Heart left ventricle (tissue), 16 donors: ENCODE results near the gene RANBP3. TPM values are rescaled to one million over a fixed set of nuclear protein-coding genes. Genes with fewer than 3 reads are reported as not detected.

ENCODE experiments used
- ATAC-seq, 4 donors: fragments of 200-7000 bp; cut with Tn5 transposase; one replicate each; pipeline ENCODE4 v1.9.1; 2020 to 2022; ENCODE audit warnings: moderate library complexity in 4 of 4, mild to moderate bottlenecking in 3 of 4, moderate number of reproducible peaks in 1 of 4
- DNase-seq, 5 donors: peaks; one replicate each; pipeline ENCODE4 v3.0.0-alpha.2; 2020
- H3K27ac ChIP-seq, 12 donors: fragments of 200-600 bp; sonication (generic) in 4 of 12; one replicate each; pipeline versions ENCODE4 v1.5.0 to v1.8.0; 2016 to 2022; ENCODE audit warnings: mild to moderate bottlenecking in 2 of 12
- H3K27me3 ChIP-seq, 9 donors: fragments of 200-600 bp; sonication (generic) in 2 of 9; one replicate each; pipeline versions ENCODE4 v1.5.1 to v1.8.0; 2016 to 2022; ENCODE audit warnings: mild to moderate bottlenecking in 3 of 9
- H3K36me3 ChIP-seq, 9 donors: fragments of 200-600 bp; sonication (generic) in 2 of 9; one replicate each; pipeline versions ENCODE4 v1.5.0 to v1.8.0; 2018 to 2022; ENCODE audit warnings: mild to moderate bottlenecking in 2 of 9
- H3K4me1 ChIP-seq, 12 donors: fragments of 200-600 bp; sonication (generic) in 4 of 12; one replicate each; pipeline versions ENCODE4 v1.5.0 to v1.8.0; 2016 to 2022; ENCODE audit warnings: mild to moderate bottlenecking in 3 of 12
- H3K4me3 ChIP-seq, 12 donors: fragments of 200-600 bp; sonication (generic) in 4 of 12; one replicate each; pipeline versions ENCODE4 v1.5.0 to v1.8.0; 2017 to 2022; ENCODE audit warnings: mild to moderate bottlenecking in 9 of 12, moderate library complexity in 4 of 12
- H3K9me3 ChIP-seq, 12 donors: fragments of 200-600 bp; sonication (generic) in 4 of 12; one replicate each; pipeline versions ENCODE4 v1.5.0 to v1.8.0; 2016 to 2022; ENCODE audit warnings: mild to moderate bottlenecking in 1 of 12
- POLR2A ChIP-seq, 2 donors: fragments of 450-650 bp; IDR thresholded peaks; one replicate each; pipeline ENCODE4 v1.6.1; 2017; ENCODE audit warnings: antibody characterized with exemption in 2 of 2, mild to moderate bottlenecking in 2 of 2, moderate library complexity in 2 of 2
- WGBS, 4 donors: extraction: QIAGEN DNeasy Blood & Tissue Kit in 2 of 4; methylation state at CpG; one replicate each; pipeline versions ENCODE4 v1.1.5 to v1.1.7; 2013 to 2018; 5-methylcytosine and 5-hydroxymethylcytosine counted together
- intact Hi-C, 10 donors: fragments of 100-400 bp; cut with DNase I; formaldehyde crosslinking; loops; one replicate each; pipeline versions ENCODE4 v1.11.1 to v1.14.2; 2022
- polyA plus RNA-seq, 2 donors: library from polyadenylated mRNA; stranded (reverse); fragments of 200-250 nt; gene quantifications; one replicate each; pipeline ENCODE4 v1.2.3, GENCODE V29; 2013
- total RNA-seq, 9 donors: library from RNA; depleted of rRNA in 2 of 9; stranded (reverse); fragments of >200 nt in 2 of 9; fragmentation: NEBNext Ultra II Directional in 3 of 9; extraction: Animal tissue kit (Norgen Biotek cat#: 25700) in 3 of 9; gene quantifications; one replicate each; pipeline versions ENCODE4 v1.1.0 to v1.2.4, GENCODE V29; 2016 to 2023
- TF ChIP-seq, protein P1 (sequence below), 12 donors: fragments of 200-600 bp; sonication (generic) in 4 of 12; IDR thresholded peaks; one replicate each; pipeline versions ENCODE4 v1.5.0 to v1.8.0; 2018 to 2022; ENCODE audit warnings: antibody characterized with exemption in 12 of 12, mild to moderate bottlenecking in 5 of 12
- donor health status: ischemic (EF 13 %, LVEDD 7.1; RV severe dilation, severe dysfunction).
- donor health status: healthy with polysubstance abuse.
- donor health status: DM: no; HTN: yes; CAD: no.
- donor health status: DM: no; HTN: no; CAD: no.
- donor health status: ischemic (EF 25% LVEDD 6.9; RV normal size, moderate dysfunction).
- donor health status: ischemic (EF 25% LVEDD 5.7; RV mildly dilated, moderate dysfunction).
- donor health status: healthy.
- donor health status: DM: yes; HTN: yes; CAD: no.
- donor health status: ischemic (EF 35%, LVEDD 5.7; RV mildly dilated, moderate dysfunction).
- donor health status: nonischemic (EF 11% LVEDD 7.7; RV severe dilation, severe dysfunction).
- donor health status: DM: yes; HTN: yes; CAD: no.
- donor health status: PGD.
- donor health status: ischemic (EF 29% LVEDD 5.4; RV normal size, mild dysfunction).
- donor health status: nonischemic (EF 23%, LVEDD 6.1; RV moderate dilation, normal function).

Gene RANBP3
- total and polyA plus RNA-seq, 11 donors = 29.4 to 80.7 (median 58.0) TPM

DNA sequence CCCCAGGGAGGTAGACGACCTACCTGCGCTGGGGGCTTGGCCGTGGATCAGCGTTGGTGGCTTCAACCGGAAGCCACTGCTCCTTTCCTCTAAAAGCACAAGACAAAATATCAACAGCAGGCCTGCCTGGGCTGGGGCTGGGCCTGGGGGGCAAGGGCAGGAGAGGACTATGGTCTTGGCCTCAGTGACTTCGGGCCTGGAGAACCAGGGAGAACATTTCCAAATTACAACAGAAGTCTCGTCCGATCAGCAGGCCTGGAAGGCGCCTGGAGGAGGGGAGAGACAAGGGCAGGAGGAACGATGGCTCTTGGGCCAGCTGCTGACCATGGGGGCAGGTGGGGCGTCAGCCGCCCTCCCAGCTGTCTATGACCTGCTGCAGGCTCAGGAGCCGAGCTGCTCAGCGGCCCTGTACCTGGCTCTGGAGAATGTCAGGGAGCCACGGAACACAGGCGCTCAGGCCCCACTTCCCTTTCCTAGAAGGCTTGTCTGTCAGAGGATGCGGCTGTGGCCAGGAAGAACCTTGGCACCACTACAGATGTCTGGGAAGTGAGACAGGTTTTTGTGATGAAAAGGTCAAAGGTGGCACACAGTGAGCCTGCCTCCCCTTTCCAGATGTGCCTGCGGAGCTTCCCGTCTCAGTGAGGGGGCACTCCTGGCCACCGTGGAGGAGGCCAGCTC lies 44.4 kb downstream of the RANBP3 start:
- H3K36me3 ChIP-seq = peaks cover 0 to 84% (median 62%) of the 10 kb centered on the region in 9 donors
- intact Hi-C loops = no loop called here
- ATAC-seq (no peak), DNase-seq (no peak)
- 70 to 79% (median 73%) methylated on average over 19 to 20 of the region's 20 CpGs for WGBS, 4 donors
- peak overlapping the region in 4 of 12 donors; percentile 1 to 69 (median 38) for H3K27ac ChIP-seq
- H3K27me3 ChIP-seq = no peaks in the 10 kb centered on the region
- H3K4me1 ChIP-seq = peaks cover 2 to 42% (median 20%) of the 10 kb centered on the region in 12 donors
- no peaks in the 10 kb centered on the region for H3K9me3 ChIP-seq
- H3K4me3 ChIP-seq = no peak overlapping the region
- TF ChIP-seq, protein P1, sequence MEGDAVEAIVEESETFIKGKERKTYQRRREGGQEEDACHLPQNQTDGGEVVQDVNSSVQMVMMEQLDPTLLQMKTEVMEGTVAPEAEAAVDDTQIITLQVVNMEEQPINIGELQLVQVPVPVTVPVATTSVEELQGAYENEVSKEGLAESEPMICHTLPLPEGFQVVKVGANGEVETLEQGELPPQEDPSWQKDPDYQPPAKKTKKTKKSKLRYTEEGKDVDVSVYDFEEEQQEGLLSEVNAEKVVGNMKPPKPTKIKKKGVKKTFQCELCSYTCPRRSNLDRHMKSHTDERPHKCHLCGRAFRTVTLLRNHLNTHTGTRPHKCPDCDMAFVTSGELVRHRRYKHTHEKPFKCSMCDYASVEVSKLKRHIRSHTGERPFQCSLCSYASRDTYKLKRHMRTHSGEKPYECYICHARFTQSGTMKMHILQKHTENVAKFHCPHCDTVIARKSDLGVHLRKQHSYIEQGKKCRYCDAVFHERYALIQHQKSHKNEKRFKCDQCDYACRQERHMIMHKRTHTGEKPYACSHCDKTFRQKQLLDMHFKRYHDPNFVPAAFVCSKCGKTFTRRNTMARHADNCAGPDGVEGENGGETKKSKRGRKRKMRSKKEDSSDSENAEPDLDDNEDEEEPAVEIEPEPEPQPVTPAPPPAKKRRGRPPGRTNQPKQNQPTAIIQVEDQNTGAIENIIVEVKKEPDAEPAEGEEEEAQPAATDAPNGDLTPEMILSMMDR (IDR thresholded peaks at IDR 0.05) = no peak
- no peak for TF ChIP-seq POLR2A (IDR thresholded peaks at IDR 0.05)

DNA sequence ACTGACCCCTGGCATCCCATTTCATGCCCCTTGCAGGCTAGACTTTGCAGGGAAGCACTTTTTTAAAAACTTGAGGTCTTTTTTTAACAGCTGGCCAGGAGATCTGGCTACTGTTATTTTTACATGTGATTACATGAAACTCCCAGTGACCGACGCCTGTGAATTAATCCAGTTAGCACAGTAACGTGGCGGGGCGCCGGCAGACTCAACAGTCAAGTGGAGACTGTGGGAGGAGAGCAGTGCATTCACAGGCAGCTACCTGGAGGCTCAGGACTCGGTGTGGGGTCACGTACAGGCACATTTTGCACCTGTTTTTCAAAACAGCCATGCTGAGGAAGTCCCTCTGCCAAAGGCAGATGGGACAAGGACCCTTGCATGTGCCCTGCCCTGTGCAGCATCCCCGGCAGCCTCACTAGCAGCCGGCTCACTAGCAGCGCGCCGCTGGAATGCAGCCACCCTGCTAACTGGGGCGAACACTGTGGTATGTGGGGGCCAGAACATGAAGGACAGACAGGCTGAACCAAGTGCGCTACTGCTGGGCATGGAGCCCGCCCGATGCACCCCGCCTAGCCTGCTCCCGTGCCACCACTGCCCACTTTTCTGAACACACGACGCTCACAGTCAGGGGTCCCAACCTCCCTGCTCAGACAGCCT lies 45.2 kb downstream of the RANBP3 start:
- no peaks in the 10 kb centered on the region for H3K9me3 ChIP-seq
- no peak for ATAC-seq
- no peak overlapping the region for H3K4me3 ChIP-seq
- H3K36me3 ChIP-seq = peaks cover 0 to 88% (median 67%) of the 10 kb centered on the region in 9 donors
- peak overlapping the region in 1 of 12 donors; percentile 61 for H3K27ac ChIP-seq
- H3K4me1 ChIP-seq = peaks cover 2 to 47% (median 22%) of the 10 kb centered on the region in 12 donors
- intact Hi-C loops = no loop called here
- no peak for DNase-seq
- H3K27me3 ChIP-seq = no peaks in the 10 kb centered on the region
- WGBS, 4 donors = 93 to 96% (median 95%) methylated on average over 18 to 21 of the region's 21 CpGs
- TF ChIP-seq, protein P1 (IDR thresholded peaks at IDR 0.05) = no peak
- no peak for TF ChIP-seq POLR2A (IDR thresholded peaks at IDR 0.05)

DNA sequence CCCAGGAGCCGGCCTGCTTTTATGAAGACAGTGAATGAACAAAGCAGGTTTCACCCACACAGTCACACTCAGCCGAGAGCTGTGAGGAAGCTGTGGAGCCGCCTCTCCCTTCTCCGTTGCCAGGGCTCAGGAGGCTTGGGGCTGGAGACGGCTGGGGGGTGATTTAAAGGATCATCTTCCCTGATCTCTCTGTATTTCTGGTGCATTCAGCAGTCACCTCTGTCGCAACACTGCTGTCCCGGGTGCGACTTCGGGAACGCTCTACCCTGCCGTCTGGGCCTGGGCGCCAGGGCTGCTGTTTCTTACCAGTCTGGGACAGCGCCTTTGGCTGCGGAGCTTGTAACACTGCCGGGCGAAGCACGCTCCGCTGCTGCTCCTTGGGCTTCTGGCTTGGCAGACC lies 45.8 kb downstream of the RANBP3 start:
- Histone ChIP-seq H3K36me3 (peaks cover 0 to 90% (median 70%) of the 10 kb centered on the region in 9 donors), H3K9me3 (no peaks in the 10 kb centered on the region), H3K27ac (peak overlapping the region in 1 of 12 donors; percentile 61), H3K4me3 (no peak overlapping the region), H3K27me3 (no peaks in the 10 kb centered on the region), H3K4me1 (peaks cover 5 to 52% (median 27%) of the 10 kb centered on the region in 12 donors)
- intact Hi-C loops = no loop called here
- 97 to 98% (median 98%) methylated on average over 15 to 18 of the region's 18 CpGs for WGBS, 4 donors
- no peak for ATAC-seq
- TF ChIP-seq, protein P1 (IDR thresholded peaks at IDR 0.05) = no peak
- no peak for TF ChIP-seq POLR2A (IDR thresholded peaks at IDR 0.05)
- no peak for DNase-seq

DNA sequence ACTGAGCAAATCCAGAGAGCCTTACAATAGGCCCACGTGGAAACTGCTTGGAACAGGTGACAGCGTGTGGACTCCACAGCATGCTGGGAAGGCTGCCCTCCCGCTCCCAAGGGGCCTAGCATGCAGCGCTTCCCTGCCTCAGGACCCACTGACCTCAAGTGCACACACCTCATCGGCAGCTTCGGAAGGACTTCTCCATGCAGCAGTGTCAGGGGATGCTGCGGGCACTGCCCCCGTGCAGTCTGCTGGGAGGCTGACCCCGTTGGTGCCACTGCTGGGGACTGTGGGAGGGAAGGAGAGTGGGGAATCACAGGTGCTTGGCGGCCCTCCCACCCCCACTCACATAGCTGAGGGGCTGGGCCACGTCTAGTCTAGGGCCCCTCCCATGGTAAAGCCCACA lies 46.7 kb downstream of the RANBP3 start:
- intact Hi-C loops = no loop called here
- no peak overlapping the region for H3K4me3 ChIP-seq
- TF ChIP-seq, protein P1 (IDR thresholded peaks at IDR 0.05) = no peak
- no peak for TF ChIP-seq POLR2A (IDR thresholded peaks at IDR 0.05)
- DNase-seq (no peak), ATAC-seq (no peak)
- peaks cover 0 to 94% (median 72%) of the 10 kb centered on the region in 9 donors for H3K36me3 ChIP-seq
- H3K4me1 ChIP-seq = peaks cover 5 to 52% (median 36%) of the 10 kb centered on the region in 12 donors
- no peaks in the 10 kb centered on the region for H3K27me3 ChIP-seq
- H3K27ac ChIP-seq = peak overlapping the region in 1 of 12 donors; percentile 20
- H3K9me3 ChIP-seq = no peaks in the 10 kb centered on the region
- WGBS, 4 donors = 89 to 94% (median 90%) methylated on average over 11 of the region's 11 CpGs
